Fibroblast of peridontal ligament (primary cell): Measurements from ENCODE around the gene EMB.
A peak's percentile ranks its signal among the peaks of the same experiment; 100 is the strongest.
"Not testable (repeated sequence)": the region's sequence is repeated elsewhere in the genome, so short reads cannot be mapped to it uniquely, and the experiment has no call there.

Experiments
- DNase-seq: peaks from one replicate; pipeline ENCODE4 v3.0.0-alpha.2; 2010; ENCODE audit errors: extremely low read depth

EMB gene

DNA sequence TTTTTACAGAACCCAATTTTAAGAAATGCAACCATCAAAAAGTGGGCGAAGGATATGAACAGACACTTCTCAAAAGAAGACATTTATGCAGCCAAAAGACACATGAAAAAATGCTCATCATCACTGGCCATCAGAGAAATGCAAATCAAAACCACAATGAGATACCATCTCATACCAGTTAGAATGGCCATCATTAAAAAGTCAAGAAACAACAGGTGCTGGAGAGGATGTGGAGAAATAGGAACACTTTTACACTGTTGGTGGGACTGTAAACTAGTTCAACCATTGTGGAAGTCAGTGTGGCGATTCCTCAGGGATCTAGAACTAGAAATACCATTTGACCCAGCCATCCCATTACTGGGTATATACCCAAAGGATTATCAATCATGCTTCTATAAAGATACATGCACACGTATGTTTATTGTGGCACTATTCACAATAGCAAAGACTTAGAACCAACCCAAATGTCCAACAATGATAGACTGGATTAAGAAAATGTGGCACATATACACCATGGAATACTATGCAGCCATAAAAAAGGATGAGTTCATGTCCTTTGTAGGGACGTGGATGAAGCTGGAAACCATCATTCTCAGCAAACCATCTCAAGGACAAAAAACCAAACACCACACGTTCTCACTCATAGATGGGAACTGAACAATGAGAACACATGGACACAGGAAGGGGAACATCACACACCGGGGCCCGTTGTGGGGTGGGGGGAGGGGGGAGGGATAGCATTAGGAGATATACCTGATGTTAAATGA is 19.7 kb downstream of the EMB start:
- not testable (repeated sequence) for DNase-seq

- no peak for DNase-seq
These were observed 20.6 kb downstream of the EMB start for GRCh38 chr5:50420343-50420935.

DNA sequence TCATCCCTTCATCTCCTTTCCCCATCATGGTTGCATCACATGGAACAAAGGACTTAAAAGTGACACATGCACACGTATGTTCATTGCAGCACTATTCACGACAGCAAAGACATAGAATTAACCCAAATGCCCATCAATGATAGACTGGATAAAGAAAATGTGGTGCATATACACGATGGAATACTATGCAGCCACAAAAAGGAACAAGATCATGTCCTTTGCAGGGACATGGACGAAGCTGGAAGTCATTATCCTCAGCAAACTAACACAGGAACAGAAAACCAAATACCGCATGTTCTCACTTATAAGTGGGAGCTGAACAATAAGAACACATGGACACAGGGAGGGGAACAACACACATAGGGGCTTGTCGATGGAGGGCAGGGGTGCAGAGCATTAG is 21.4 kb downstream of the EMB start:
- not testable (repeated sequence) for DNase-seq

GRCh38 chr5:50416637-50417036 is 24.5 kb downstream of the EMB start:
- DNase-seq, result not testable (repeated sequence)

GRCh38 chr5:50415912-50416311 is 25.2 kb downstream of the EMB start:
- no peak for DNase-seq

DNA sequence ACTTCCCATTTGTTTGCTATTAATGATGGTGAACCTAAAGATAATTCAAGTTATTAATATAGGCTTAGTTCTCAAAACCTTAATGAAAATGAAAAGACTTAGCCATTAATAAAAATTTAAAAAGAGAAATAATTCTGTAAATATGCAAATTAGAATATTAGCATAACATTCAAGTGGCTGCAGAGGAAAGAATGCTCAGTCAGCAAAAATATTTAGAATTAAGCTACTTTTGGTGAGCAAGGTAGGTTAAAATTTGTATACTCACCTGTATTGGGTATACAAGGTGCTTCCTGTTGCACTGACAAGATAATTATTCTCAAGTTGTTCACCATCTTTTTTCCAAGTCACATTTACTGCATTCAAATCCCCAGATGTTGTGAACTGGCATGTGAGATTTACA is 30.2 kb downstream of the EMB start:
- DNase-seq, result not testable (repeated sequence)

GRCh38 chr5:50406877-50407276 is 34.2 kb downstream of the EMB start:
- no peak for DNase-seq

DNA sequence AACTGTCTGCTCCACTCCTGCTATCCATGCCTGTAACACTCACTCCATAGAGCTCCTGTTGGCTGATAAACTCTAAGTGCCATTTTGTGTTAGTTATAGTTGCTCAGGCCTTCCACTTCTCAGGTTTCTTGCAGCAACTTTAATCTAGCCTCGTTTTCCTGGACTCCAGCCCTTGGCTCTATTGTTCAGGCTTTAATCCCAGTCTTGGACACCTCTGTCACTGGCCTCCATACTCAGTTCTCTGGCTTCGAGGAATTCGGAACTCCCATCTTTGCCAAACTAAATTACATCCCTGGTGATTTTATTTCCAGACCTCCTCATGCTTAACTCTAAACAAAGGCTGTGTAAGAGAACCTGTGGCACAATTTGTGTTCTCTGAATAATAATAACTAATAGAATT is 39.8 kb downstream of the EMB start:
- DNase-seq, result peak; percentile 2

GRCh38 chr5:50393925-50394609 is 47.0 kb downstream of the EMB start:
- peak; percentile 64 for DNase-seq

- not testable (repeated sequence) for DNase-seq
These were observed 48.8 kb downstream of the EMB start for GRCh38 chr5:50392289-50392688.

GRCh38 chr5:50384381-50384780 is 56.7 kb downstream of the EMB start:
- DNase-seq, result not testable (repeated sequence)

DNA sequence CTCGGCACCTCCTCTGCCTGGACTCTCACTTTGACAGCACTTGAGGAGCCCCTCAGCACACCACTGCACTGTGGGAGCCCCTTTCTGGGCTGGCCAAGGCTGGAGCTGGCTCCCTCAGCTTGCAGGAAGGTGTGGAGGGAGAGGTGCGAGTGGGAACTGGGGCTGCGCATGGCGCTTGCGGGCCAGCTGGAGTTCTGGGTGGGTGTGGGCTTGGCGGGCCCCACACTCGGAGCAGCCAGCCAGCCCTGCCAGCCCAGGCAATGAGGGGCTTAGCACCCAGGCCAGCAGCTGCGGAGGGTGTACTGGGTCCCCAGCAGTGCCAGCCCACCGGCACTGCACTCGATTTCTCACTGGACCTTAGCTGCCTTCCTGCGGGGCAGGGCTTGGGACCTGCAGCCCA is 64.4 kb downstream of the EMB start:
- not testable (repeated sequence) for DNase-seq

- DNase-seq, result not testable (repeated sequence)
These were observed 71.6 kb downstream of the EMB start for GRCh38 chr5:50369287-50370033.

- no peak for DNase-seq
These were observed 75.4 kb downstream of the EMB start for GRCh38 chr5:50365426-50366251.

DNA sequence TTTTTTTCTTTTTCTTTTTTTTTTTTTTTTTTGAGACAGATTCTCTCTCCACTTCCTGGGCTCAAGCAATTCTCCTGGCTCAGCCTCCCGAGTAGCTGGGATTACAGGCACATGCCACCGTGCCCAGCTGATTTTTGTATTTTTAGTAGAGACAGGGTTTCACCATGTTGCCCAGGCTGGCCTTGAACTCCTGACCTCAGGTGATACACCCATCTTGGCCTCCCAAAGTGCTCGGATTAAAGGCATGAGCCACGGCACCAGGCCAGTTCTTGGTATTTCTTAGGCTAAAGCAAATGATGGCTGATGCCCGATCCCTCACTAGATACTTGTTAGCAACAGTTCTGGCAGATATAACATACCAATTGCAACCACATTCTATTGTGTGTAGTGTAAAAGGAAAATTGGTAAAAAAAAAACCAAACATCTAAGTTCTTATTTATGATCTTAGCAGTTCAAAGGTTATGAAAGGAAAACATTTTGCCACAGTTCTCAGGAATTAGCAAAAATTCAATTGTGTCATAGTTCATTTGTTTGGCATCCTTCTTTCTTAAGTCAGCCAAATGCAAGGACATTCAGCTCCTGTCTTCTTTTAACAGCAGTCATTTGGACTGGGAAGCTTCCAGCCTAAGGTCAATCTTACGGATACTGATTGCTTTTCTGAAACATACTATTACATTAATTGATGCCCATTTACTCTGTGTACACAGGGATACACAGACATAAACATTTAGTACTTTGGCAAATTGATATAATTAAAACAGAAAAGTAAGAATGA is 76.4 kb downstream of the EMB start:
- DNase-seq, result not testable (repeated sequence)

- DNase-seq, result no peak
These were observed 81.9 kb downstream of the EMB start for GRCh38 chr5:50359187-50359586.

- no peak for DNase-seq
These were observed 88.7 kb downstream of the EMB start for GRCh38 chr5:50352382-50352781.
